ENCODE results near the gene APEH.

- TF ChIP-seq, protein P1, sequence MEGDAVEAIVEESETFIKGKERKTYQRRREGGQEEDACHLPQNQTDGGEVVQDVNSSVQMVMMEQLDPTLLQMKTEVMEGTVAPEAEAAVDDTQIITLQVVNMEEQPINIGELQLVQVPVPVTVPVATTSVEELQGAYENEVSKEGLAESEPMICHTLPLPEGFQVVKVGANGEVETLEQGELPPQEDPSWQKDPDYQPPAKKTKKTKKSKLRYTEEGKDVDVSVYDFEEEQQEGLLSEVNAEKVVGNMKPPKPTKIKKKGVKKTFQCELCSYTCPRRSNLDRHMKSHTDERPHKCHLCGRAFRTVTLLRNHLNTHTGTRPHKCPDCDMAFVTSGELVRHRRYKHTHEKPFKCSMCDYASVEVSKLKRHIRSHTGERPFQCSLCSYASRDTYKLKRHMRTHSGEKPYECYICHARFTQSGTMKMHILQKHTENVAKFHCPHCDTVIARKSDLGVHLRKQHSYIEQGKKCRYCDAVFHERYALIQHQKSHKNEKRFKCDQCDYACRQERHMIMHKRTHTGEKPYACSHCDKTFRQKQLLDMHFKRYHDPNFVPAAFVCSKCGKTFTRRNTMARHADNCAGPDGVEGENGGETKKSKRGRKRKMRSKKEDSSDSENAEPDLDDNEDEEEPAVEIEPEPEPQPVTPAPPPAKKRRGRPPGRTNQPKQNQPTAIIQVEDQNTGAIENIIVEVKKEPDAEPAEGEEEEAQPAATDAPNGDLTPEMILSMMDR (IDR thresholded peaks at IDR 0.05), result no peak
- TF ChIP-seq POLR2A (IDR thresholded peaks at IDR 0.05) (no peak), POLR2AphosphoS5 (IDR thresholded peaks at IDR 0.05; ENCODE audit: insufficient read depth in 1 of 2, low read depth in 1 of 2) (no peak)
Observed at GRCh38 chr3:49681543-49681942, 7.4 kb downstream of the APEH start.
